ENCODE results near the gene ZNHIT2. TPM values are rescaled to one million over a fixed set of nuclear protein-coding genes. Genes with fewer than 3 reads are reported as not detected.

Gene ZNHIT2
- total and polyA plus RNA-seq, 10 of the 15 experiments (the other 5 are each of a cell fraction or from before 2014, with no cell fraction given), result 0.24 to 20.4 (median 15.5) TPM; not detected in 1

GRCh38 chr11:65134240-65134951 lies 16.9 kb upstream of the ZNHIT2 start, which contains the start of gene SYVN1 (continued):
- TF ChIP-seq HSF1 (IDR thresholded peaks at IDR 0.05; ENCODE audit: low read depth, low read length) (no peak), TCF3 (IDR thresholded peaks at IDR 0.05; ENCODE audit: borderline replicate concordance, insufficient read depth, low read depth, low read length) (peak; percentile 10; the same call in 1 of the 2 replicates), BACH1 (IDR thresholded peaks at IDR 0.05; ENCODE audit: borderline replicate concordance) (peak; percentile 44; the same call in 1 of the 2 replicates), ZSCAN29 (IDR thresholded peaks at IDR 0.05) (peak; percentile 43; the same call in 1 of the 2 replicates), SUZ12 (IDR thresholded peaks at IDR 0.05; ENCODE audit: unreplicated experiment) (no peak), CBX5 (IDR thresholded peaks at IDR 0.05; ENCODE audit: low read depth) (no peak), POLR2AphosphoS2 (IDR thresholded peaks at IDR 0.05; ENCODE audit: low read depth, low read length) (peak; percentile 72), CREB1 (IDR thresholded peaks at IDR 0.05; ENCODE audit: low read depth) (peak; percentile 82), RUNX3 (IDR thresholded peaks at IDR 0.05; ENCODE audit: low read length) (peak; percentile 58; the same call in 1 of the 2 replicates), ZZZ3 (IDR thresholded peaks at IDR 0.05; ENCODE audit: control insufficient read depth, insufficient read length, low read depth) (no peak), ASH2L (IDR thresholded peaks at IDR 0.05; ENCODE audit: borderline replicate concordance, low read depth) (peak; percentile 27; the same call in 1 of the 2 replicates), TAF1 (IDR thresholded peaks at IDR 0.05; ENCODE audit: borderline replicate concordance, low read depth, low read length) (peak; percentile 74), CEBPZ (IDR thresholded peaks at IDR 0.05; ENCODE audit: low read depth, low read length) (no peak), KDM1A (IDR thresholded peaks at IDR 0.05; ENCODE audit: borderline replicate concordance) (no peak), RBBP5 (conservative IDR thresholded peaks at IDR 0.05) (no peak), ZBTB33 (IDR thresholded peaks at IDR 0.05) (no peak), NBN (IDR thresholded peaks at IDR 0.05) (peak; percentile 97), MXI1 (IDR thresholded peaks at IDR 0.05; ENCODE audit: low read depth, low read length) (no peak), ATF3 (IDR thresholded peaks at IDR 0.05; ENCODE audit: borderline replicate concordance, extremely low read depth, low read depth, low read length) (no peak), ZBTB11 (CRISPR knock-in tag; IDR thresholded peaks at IDR 0.05) (no peak)

All from GM12878 (cell line).